ENCODE results near the gene PGBD5. TPM values are rescaled to one million over a fixed set of nuclear protein-coding genes. Genes with fewer than 3 reads are reported as not detected.
A peak's percentile ranks its signal among the peaks of the same experiment; 100 is the strongest.

Gene PGBD5
- total RNA-seq, 2 donors from 2014 or later = 0.14 to 0.63 TPM

DNA sequence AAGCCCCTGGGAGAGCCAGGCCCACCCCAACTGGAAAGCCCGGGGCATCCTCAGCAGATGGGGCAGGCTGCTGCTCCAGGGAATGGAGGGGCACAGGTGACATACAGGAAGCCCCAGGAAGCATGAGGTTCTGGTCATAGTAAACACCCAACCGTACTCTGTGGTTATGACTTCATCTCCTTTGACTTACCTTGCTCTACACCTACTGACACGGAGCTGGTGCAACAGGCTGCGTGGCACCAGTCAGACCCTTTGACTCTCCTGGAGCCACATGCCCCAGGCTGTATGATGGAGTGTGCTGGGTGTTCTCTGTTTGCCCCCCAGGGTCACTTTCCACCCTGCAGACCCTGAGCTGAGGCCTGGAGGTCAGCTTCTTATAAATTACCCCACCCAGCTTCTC, 72.1 kb downstream of the PGBD5 start:
- ATAC-seq (ENCODE audit: insufficient number of reproducible peaks, low FRiP score, low read depth) = no peak
- TF ChIP-seq, protein P1, sequence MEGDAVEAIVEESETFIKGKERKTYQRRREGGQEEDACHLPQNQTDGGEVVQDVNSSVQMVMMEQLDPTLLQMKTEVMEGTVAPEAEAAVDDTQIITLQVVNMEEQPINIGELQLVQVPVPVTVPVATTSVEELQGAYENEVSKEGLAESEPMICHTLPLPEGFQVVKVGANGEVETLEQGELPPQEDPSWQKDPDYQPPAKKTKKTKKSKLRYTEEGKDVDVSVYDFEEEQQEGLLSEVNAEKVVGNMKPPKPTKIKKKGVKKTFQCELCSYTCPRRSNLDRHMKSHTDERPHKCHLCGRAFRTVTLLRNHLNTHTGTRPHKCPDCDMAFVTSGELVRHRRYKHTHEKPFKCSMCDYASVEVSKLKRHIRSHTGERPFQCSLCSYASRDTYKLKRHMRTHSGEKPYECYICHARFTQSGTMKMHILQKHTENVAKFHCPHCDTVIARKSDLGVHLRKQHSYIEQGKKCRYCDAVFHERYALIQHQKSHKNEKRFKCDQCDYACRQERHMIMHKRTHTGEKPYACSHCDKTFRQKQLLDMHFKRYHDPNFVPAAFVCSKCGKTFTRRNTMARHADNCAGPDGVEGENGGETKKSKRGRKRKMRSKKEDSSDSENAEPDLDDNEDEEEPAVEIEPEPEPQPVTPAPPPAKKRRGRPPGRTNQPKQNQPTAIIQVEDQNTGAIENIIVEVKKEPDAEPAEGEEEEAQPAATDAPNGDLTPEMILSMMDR (IDR thresholded peaks at IDR 0.05) = no peak
- Histone ChIP-seq H3K4me3 (no peak overlapping the region), H3K27ac (no peak overlapping the region), H3K4me1 (ENCODE audit: control insufficient read depth in 1 of 2, low read depth in 2 of 2) (peaks cover 5 to 20% of the 10 kb centered on the region in 2 donors), H3K27me3 (replicated peaks; ENCODE audit: insufficient read depth) (no peaks in the 10 kb centered on the region), H3K9me3 (no peaks in the 10 kb centered on the region), H3K36me3 (no peaks in the 10 kb centered on the region)
- no peak for DNase-seq (ENCODE audit: low spot score)

DNA sequence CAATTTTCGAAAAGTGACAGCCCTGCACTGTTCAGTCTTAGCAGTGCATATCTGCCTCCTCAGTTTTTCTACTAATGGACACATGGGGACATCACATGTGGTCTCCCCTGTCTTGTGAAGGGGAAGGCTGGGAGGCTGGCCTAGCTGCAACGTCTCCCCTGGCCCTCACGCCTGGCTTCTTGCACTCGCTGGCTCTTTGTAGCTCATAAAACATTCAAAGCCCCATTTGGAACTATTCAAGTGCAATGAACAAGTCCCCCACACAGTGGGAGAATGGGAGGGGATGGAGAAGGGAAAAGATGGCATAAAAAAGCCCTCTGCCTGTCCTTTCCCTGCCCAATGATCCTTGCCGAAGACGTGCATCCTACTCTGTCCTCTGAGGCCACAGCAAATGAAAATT, 73.6 kb downstream of the PGBD5 start:
- DNase-seq (ENCODE audit: low spot score) = no peak
- H3K9me3 ChIP-seq = no peaks in the 10 kb centered on the region
- H3K36me3 ChIP-seq = no peaks in the 10 kb centered on the region
- no peaks in the 10 kb centered on the region for H3K27me3 ChIP-seq (replicated peaks; ENCODE audit: insufficient read depth)
- no peak overlapping the region for H3K4me3 ChIP-seq
- no peak for ATAC-seq (ENCODE audit: insufficient number of reproducible peaks, low FRiP score, low read depth)
- peaks cover 5 to 32% of the 10 kb centered on the region in 2 donors for H3K4me1 ChIP-seq (ENCODE audit: control insufficient read depth in 1 of 2, low read depth in 2 of 2)
- TF ChIP-seq, protein P1 (IDR thresholded peaks at IDR 0.05) = no peak
- no peak overlapping the region for H3K27ac ChIP-seq

DNA sequence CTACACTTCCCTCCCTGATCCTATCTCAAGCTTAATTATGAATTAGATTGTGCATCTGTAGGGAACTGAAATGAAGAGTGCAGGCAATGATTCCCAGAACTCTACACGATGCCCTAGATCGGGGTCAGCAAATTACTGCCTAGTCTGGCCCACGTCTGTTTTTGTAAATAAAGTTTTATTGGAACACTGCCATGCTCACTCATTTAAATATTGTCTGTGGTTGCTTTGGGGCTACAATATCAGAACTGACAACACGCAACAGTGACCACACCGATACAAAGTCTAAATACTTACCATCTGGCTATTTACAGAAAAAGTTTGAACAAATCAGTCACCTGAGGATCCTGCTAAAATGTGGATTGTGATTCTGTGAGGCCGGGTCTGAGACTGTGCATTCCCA, 74.1 kb downstream of the PGBD5 start:
- ATAC-seq (ENCODE audit: insufficient number of reproducible peaks, low FRiP score, low read depth) (no peak), DNase-seq (ENCODE audit: low spot score) (no peak)
- peaks cover 5 to 32% of the 10 kb centered on the region in 2 donors for H3K4me1 ChIP-seq (ENCODE audit: control insufficient read depth in 1 of 2, low read depth in 2 of 2)
- no peak overlapping the region for H3K27ac ChIP-seq
- no peak overlapping the region for H3K4me3 ChIP-seq
- H3K9me3 ChIP-seq = no peaks in the 10 kb centered on the region
- H3K36me3 ChIP-seq = no peaks in the 10 kb centered on the region
- TF ChIP-seq, protein P1 (IDR thresholded peaks at IDR 0.05) = no peak
- H3K27me3 ChIP-seq (replicated peaks; ENCODE audit: insufficient read depth) = no peaks in the 10 kb centered on the region

DNA sequence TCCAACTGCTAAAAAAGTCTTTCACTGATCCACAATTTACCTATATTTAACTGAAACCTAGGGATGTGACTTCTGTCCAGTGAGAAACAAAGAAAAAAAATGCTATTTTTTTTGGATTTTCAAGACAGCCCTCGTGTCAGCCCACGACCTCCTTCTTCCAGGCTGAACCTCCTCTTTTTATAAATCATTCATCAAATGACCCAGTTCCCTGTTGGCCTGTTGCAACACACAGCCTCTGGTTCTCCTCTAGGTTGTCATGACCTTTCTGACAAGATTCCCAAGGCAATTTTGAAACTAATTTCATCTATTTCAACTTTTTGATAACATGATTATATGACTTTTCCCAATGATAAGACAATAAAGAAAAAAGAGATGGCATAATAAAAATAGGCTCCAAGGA, 74.6 kb downstream of the PGBD5 start:
- DNase-seq (ENCODE audit: low spot score) (no peak), ATAC-seq (ENCODE audit: insufficient number of reproducible peaks, low FRiP score, low read depth) (no peak)
- no peak overlapping the region for H3K27ac ChIP-seq
- no peak overlapping the region for H3K4me3 ChIP-seq
- H3K9me3 ChIP-seq = no peaks in the 10 kb centered on the region
- no peaks in the 10 kb centered on the region for H3K36me3 ChIP-seq
- H3K27me3 ChIP-seq (replicated peaks; ENCODE audit: insufficient read depth) = no peaks in the 10 kb centered on the region
- H3K4me1 ChIP-seq (ENCODE audit: control insufficient read depth in 1 of 2, low read depth in 2 of 2) = peaks cover 5 to 32% of the 10 kb centered on the region in 2 donors
- TF ChIP-seq, protein P1 (IDR thresholded peaks at IDR 0.05) = no peak

DNA sequence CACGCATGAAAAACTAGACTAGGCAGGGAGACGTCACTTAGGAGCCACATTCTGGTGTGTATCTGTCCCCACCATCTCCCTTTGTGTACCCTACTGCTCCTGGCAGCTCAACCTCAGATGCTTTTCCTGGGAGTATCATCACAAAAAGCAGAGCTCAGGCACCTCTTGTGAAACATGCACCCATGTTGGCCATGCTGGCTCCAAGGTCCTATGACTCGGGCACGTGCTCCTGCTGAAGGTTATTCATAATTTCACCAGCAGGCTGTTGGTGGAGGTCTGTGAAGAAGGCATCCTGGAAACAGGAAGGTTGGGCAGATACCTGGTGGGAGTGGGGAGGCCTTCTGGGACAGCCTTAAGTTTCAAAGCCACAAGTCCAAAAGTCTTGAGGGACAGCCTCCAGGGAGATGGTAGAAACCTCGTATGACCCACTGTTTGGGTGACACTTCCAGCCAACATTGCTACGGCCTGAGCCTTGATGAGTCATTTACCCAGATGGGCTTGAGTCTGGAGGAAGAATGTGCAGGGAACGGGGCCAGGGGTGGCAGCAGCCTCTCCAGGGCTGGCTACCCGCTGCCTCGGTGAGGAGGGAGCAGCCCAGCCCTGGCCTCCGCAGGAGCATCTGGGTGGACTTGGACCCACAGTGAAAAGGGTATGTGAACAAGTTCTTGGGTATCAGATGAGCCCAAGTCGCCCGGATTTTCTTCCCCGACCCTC, 75.8 kb downstream of the PGBD5 start:
- DNase-seq (ENCODE audit: low spot score) (peak; percentile 15), ATAC-seq (ENCODE audit: insufficient number of reproducible peaks, low FRiP score, low read depth) (no peak)
- H3K36me3 ChIP-seq = no peaks in the 10 kb centered on the region
- H3K9me3 ChIP-seq = no peaks in the 10 kb centered on the region
- H3K4me1 ChIP-seq (ENCODE audit: control insufficient read depth in 1 of 2, low read depth in 2 of 2) = peaks cover 5 to 32% of the 10 kb centered on the region in 2 donors
- TF ChIP-seq, protein P1 (IDR thresholded peaks at IDR 0.05) = no peak
- no peak overlapping the region for H3K4me3 ChIP-seq
- H3K27me3 ChIP-seq (replicated peaks; ENCODE audit: insufficient read depth) = no peaks in the 10 kb centered on the region
- no peak overlapping the region for H3K27ac ChIP-seq
